ENCODE results near the gene FANCL. TPM values are rescaled to one million over a fixed set of nuclear protein-coding genes. Genes with fewer than 3 reads are reported as not detected.
"Not testable (repeated sequence)": the region's sequence is repeated elsewhere in the genome, so short reads cannot be mapped to it uniquely, and the experiment has no call there.

FANCL gene
- total RNA-seq, 1 donor from 2014 or later, result 19.0 TPM

DNA sequence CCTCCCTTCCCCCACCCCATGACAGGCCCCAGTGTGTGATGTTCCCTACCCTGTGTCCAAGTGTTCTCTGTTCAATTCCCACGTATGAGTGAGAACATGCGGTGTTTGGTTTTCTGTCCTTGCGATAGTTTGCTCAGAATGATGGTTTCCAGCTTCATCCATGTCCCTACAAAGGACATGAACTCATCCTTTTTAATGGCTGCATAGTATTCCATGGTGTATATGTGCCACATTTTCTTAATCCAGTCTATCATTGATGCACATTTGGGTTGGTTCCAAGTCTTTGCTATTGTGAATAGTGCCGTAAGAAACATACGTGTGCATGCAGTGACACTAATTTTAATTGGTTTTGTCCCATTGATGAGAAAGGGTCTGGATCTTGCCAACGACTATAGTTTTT, 95.4 kb downstream of the FANCL start:
- intact Hi-C loops (cut with micrococcal nuclease), result not testable (repeated sequence)

- intact Hi-C loops (cut with micrococcal nuclease), result no loop called here
Observed at GRCh38 chr2:58140508-58141072, 100.5 kb downstream of the FANCL start.

DNA sequence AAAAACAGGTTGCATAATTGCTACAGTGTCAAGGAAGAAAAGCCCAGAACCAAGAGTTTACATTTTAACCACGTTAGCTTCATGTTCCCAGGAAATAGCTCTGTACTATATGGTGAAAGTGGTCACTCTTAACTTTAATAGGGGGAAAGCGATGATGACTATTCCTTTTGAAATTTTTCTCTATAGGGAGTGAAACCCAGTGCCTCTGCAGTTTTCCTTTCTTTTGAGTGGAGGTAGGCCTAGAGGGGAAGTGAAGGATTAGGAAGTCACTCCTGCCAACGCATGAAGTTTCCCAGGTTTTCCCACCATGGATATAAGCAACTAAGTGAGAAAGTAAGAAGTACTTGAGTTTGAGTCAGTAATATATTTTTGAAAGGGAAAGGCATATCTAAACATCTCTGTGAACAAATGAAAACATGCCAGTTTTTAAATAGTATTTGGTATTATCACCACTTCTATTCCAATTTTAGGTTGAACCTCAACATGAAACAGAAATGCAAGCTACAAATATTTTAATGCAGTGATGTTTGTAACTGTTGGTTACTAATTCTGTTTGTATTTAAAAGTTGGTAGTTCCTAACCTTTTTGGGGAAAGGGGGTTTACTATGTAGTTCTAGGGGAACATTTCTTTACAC, 102.6 kb downstream of the FANCL start:
- intact Hi-C loops (cut with micrococcal nuclease), result no loop called here

- intact Hi-C loops (cut with micrococcal nuclease), result no loop called here
Observed at GRCh38 chr2:58137856-58138255, 103.3 kb downstream of the FANCL start.

DNA sequence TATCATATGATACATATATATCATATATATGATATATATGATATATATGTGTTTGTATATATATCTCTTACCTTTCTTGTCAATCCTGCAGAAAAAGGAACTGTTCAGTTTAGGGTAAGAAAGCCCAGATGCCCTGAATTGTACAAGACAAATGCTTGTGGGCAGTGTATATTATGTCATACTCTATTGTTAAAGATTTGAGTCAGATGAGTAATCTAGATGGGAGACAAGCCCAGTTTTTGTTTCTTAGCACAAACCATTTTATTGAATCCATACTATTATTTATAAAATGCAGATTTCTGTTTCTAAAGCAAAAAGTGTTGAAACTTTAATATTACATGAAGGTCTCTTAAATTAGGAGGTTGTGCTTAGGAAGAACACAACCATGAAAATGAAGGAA, 103.9 kb downstream of the FANCL start:
- intact Hi-C loops (cut with micrococcal nuclease), result no loop called here

DNA sequence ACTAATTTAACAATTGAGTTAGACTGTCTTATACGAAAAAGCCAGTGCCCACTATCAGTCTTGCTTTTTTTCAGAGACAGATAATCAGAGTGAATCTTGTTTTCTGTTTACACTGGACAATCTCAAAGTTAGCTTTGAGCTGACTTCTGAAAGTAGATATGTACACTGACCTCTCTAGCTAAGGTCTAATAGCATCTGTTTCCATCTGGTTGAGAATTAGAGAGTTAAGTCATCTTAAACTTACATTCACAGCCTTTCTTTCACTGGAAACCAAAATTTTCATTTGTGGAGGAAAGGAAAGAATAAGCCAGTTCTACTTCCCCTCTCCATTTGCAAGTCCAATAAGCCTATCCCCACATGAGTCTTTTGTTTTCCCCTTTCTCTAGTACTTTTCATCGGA, 105.3 kb downstream of the FANCL start:
- intact Hi-C loops (cut with micrococcal nuclease), result no loop called here

DNA sequence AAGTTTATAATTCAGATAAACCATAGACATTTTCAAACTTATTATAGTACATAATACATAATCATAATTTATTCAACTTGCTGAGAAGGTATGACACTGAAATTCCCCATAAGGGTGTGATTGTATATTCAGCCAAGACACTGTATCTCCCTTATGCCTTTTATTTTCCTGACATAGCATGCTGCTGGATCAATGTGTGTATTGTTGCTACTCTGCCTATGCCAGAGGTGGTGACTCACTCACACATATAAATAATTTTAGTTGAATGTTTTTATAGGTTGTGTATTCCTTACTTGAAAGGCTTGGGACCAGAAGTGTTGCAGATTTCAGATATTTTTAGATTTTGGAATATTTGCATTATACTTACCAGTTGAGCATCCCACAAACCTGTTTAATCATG, 107.7 kb downstream of the FANCL start:
- intact Hi-C loops (cut with micrococcal nuclease), result no loop called here

DNA sequence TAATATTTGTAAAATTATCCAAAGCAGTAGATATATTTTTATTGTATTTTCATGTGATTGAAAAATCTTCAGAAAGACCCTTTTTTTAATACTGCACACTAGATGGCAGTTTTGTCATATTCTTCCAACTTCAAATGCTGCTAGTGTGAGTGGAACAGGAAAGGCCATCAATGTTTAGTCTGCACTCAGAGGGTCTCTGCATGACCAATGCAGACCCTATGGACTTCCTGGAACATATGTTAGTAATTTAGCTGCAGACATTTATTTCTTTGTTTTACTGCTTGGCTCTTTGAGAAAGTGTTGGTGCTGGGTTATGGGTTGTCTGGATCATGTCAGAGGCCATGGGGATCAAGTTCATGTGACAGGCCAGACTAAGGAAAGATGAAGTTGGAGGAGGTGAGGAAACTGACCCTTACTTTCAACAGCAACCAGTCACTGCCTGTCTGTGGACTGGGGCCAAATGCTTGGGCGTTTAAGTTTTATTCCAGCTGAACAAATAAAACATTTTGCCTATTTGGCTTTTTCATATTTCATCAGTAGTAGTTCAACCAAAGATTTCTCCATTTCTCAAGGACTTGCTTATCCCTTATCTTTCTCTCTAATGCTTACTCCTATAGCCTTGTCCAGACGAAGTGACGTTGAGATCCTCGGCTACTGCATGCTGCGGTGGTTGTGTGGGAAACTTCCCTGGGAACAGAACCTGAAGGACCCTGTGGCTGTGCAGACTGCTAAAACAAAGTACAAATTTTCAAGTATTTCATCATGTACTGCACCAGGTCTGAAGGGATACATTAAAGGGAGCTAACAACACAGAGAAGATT, 109.7 kb downstream of the FANCL start:
- intact Hi-C loops (cut with micrococcal nuclease), result no loop called here

DNA sequence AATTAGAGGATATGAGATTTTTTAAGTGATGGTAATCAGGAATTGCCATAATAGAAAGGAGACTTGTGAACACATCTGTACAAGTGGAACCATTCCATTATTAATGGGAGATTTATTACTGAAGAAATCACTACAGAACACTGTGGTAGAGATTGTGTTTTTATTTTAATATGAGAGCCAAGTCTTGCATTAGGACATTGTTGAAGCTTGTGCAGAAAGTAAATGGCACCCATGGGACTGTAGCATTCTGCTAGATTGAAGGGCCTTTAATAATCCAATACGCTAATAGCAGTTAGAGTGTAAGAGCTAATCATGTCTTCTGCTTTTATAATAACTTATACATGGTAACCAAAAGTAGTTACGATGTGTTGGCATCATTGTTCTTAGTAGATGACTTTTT, 110.9 kb downstream of the FANCL start:
- intact Hi-C loops (cut with micrococcal nuclease), result no loop called here

- intact Hi-C loops (cut with micrococcal nuclease), result no loop called here
Observed at GRCh38 chr2:58127111-58127510, 114.0 kb downstream of the FANCL start.

- intact Hi-C loops (cut with micrococcal nuclease), result no loop called here
Observed at GRCh38 chr2:58122540-58122939, 118.6 kb downstream of the FANCL start.

GRCh38 chr2:58122040-58122439, 119.1 kb downstream of the FANCL start:
- intact Hi-C loops (cut with micrococcal nuclease), result no loop called here

DNA sequence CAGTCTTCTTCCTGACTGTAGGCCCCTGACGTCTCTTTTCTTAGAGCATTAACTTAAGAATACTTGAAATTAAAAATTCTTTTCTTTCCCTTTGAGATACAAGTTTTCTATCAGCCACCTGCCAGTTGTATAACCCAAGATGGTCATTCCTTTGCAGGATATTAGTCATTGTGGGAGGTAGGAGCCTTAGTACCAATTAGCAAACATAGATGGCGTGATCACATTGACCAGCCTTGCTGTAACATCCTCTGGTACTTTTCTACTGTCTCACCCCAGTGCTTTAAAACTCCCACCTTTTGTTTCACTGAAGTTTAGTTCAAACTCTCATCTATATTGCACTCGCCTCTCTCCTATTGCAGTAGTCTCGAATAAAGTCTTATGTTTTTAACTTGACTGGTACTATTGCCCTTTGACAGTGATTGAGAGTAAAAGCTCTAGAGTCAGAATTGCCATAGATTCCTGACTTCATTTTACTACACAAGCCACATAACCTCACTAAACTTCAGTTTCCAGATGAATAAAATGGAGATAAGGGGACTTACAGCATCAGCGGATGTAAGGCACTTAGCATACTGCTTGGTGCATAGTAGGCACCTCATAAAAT, 120.4 kb downstream of the FANCL start:
- intact Hi-C loops (cut with micrococcal nuclease), result no loop called here

- intact Hi-C loops (cut with micrococcal nuclease), result not testable (repeated sequence)
Observed at GRCh38 chr2:58113563-58113962, 127.6 kb downstream of the FANCL start.

DNA sequence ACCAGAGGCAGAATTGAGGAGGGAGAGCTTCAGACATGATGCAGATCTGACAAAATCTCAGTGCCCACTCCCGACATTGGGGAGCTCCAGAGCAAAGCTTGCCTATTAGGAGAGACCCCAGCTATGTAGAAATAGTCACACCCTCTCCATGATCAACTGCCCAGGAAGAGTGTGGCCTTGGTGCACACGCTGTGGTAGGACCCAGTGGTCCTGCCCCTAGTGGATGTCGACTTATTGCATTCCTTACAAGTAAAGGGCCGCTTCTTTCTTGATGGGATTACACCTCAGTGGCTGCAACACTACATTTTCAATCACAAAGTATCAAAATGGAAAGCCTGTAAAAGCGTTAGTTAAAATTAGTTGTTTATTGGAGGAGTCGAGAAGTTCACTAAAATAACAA, 130.4 kb downstream of the FANCL start:
- intact Hi-C loops (cut with micrococcal nuclease), result no loop called here

- intact Hi-C loops (cut with micrococcal nuclease), result no loop called here
Observed at GRCh38 chr2:58109481-58109880, 131.6 kb downstream of the FANCL start.

Other genes starting within 250 kb of the FANCL start
- gene VRK2, start 194.5 kb downstream of the FANCL start, total RNA-seq, result 22.9 and 25.1 TPM in 2 replicates

All from T-helper 2 cell treated with Interferon-gamma antibody and Interleukin-4, amounts not matched to agents 100 ng/mL and 5 ng/mL, for 36 hours (primary cell).